GM18511 (cell line): ENCODE results near the gene SH3PXD2A.

ENCODE experiments used
- ATAC-seq: cut with Tn5 transposase; IDR thresholded peaks from one replicate; pipeline ENCODE4 v1.9.1; 2021; ENCODE audit warnings: mild to moderate bottlenecking, moderate library complexity; ENCODE audit not compliant: unreplicated experiment

Gene SH3PXD2A

GRCh38 chr10:103692952-103693811, 162.2 kb downstream of the SH3PXD2A start:
- peak; percentile 33 for ATAC-seq

- peak; percentile 68 for ATAC-seq
Observed at GRCh38 chr10:103692436-103692951, 162.9 kb downstream of the SH3PXD2A start.

GRCh38 chr10:103691723-103692435, 163.5 kb downstream of the SH3PXD2A start:
- ATAC-seq: peak; percentile 36

GRCh38 chr10:103691267-103691666, 164.1 kb downstream of the SH3PXD2A start:
- ATAC-seq: no peak

- ATAC-seq: no peak
Observed at GRCh38 chr10:103690281-103690680, 165.1 kb downstream of the SH3PXD2A start.

- ATAC-seq: no peak
Observed at GRCh38 chr10:103688491-103688890, 166.9 kb downstream of the SH3PXD2A start.

GRCh38 chr10:103687718-103688117, 167.7 kb downstream of the SH3PXD2A start:
- no peak for ATAC-seq

- ATAC-seq: no peak
Observed at GRCh38 chr10:103687172-103687571, 168.2 kb downstream of the SH3PXD2A start.

GRCh38 chr10:103685880-103686669, 169.3 kb downstream of the SH3PXD2A start:
- ATAC-seq: peak; percentile 79

- no peak for ATAC-seq
Observed at GRCh38 chr10:103683851-103684250, 171.5 kb downstream of the SH3PXD2A start.

GRCh38 chr10:103682631-103683030, 172.7 kb downstream of the SH3PXD2A start:
- no peak for ATAC-seq

GRCh38 chr10:103681617-103682399, 173.6 kb downstream of the SH3PXD2A start:
- ATAC-seq: no peak

- no peak for ATAC-seq
Observed at GRCh38 chr10:103680869-103681236, 174.5 kb downstream of the SH3PXD2A start.

- peak; percentile 83 for ATAC-seq
Observed at GRCh38 chr10:103679096-103679790, 176.1 kb downstream of the SH3PXD2A start.

GRCh38 chr10:103678178-103678526, 177.2 kb downstream of the SH3PXD2A start:
- ATAC-seq: peak; percentile 85

- ATAC-seq: peak; percentile 2
Observed at GRCh38 chr10:103677486-103678177, 177.7 kb downstream of the SH3PXD2A start.

GRCh38 chr10:103676851-103677417, 178.4 kb downstream of the SH3PXD2A start:
- no peak for ATAC-seq

GRCh38 chr10:103676058-103676785, 179.2 kb downstream of the SH3PXD2A start:
- ATAC-seq: no peak
